ENCODE data around the gene KREMEN1. TPM values are rescaled to one million over a fixed set of nuclear protein-coding genes. Genes with fewer than 3 reads are reported as not detected.

The KREMEN1 gene
- total RNA-seq, 4 donors from 2014 or later: 11.1 to 23.8 (median 13.9) TPM

DNA sequence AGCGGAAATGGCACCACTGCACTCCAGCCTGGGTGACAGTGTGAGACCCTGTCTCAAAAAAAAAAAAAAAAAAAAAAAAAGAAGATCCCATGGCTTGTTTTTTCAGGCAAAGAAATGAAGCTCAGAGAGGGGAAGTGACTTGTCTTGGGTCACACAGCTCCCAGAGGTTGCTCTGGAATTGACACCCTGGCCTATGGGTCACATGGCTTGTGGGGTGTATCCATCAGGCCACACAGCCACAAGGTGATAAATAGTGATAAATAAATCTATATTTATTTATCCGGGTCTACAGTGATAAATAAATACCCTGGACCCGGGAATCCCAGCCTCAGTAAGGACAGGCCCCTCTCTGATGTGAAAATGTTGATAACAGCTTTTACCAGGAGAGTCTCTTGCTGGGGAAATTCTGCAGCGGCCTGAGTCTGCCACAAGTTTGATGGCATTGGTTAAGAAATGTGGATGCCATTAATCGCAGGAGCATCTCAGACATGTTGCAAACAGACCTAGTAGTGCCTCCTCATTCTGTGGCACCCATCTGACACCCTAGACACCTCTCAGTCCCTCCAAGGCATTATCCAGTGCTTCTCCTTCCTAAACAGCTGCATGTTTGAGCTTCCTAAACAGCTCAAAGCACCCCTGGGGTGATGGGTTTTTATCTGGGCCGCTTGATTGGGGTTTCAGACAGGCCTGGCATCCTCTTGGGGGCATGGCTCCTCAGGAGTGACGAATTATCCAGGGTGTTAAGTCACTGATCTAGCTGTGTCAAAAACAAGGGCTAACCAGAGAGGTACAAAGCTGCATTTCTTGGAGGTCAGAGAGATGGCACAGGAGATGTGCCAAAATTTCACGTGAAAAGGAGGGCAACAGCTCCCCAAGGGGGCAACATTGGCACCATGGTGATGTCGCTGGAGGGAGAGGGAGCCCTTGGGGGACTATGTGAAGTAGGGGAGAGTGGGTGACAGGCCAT lies 130.9 kb downstream of the KREMEN1 start:
- TF ChIP-seq, protein P1, sequence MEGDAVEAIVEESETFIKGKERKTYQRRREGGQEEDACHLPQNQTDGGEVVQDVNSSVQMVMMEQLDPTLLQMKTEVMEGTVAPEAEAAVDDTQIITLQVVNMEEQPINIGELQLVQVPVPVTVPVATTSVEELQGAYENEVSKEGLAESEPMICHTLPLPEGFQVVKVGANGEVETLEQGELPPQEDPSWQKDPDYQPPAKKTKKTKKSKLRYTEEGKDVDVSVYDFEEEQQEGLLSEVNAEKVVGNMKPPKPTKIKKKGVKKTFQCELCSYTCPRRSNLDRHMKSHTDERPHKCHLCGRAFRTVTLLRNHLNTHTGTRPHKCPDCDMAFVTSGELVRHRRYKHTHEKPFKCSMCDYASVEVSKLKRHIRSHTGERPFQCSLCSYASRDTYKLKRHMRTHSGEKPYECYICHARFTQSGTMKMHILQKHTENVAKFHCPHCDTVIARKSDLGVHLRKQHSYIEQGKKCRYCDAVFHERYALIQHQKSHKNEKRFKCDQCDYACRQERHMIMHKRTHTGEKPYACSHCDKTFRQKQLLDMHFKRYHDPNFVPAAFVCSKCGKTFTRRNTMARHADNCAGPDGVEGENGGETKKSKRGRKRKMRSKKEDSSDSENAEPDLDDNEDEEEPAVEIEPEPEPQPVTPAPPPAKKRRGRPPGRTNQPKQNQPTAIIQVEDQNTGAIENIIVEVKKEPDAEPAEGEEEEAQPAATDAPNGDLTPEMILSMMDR (IDR thresholded peaks at IDR 0.05): no peak
- DNase-seq (ENCODE audit: low spot score): no peak
- ATAC-seq (ENCODE audit: low FRiP score): no peak

DNA sequence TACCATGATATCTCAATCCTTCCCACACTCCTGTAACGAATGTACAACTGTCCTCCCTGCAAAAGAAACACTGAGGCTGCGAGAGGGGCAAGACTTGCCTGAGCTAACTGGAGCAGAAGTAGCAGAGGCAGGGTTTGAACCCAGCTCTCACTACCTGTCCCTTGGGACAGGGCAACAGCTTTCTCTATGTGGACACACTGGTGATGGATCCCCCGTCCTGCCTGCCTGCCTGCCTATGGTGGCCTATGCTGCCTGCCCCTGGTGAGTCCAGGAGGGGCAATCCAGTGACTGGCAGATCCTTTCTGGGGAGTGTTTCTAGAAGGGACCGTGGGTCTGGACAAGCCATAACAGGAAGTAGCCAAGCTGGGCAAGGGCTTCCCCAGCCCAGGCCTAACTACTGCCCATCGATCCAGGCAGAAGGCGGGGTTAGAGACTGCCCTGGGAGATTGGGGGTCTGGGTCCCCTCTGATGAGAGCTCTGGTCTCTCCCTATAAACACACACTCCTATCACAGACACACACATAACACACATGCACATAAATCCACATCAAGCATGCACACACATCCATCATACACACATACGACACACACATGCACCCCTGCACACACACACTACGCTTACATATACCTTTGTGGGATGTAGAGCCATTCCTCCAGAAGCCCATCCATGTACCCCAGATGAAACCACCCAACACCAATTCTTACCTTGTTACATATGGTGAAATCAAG lies 131.8 kb downstream of the KREMEN1 start:
- no peak for ATAC-seq (ENCODE audit: low FRiP score)
- no peak for DNase-seq (ENCODE audit: low spot score)
- TF ChIP-seq, protein P1 (IDR thresholded peaks at IDR 0.05): no peak

DNA sequence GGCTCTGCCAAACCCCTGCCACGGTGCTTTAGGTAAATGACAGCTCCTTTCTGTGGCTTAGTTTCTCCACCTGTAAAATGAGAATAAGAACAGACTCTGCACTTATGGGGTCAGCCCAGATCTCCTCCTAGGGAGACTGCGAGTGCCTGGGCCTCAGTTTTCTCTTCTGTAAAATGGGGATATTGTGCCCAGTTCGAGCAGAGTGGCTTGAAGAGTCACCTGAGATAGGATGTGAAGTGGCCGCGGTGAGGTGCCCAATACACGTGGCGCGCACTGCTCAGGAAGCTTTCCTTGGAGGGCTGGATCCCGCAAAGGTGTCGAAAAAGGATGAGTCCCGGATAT lies 132.4 kb downstream of the KREMEN1 start:
- DNase-seq (ENCODE audit: low spot score): no peak
- TF ChIP-seq, protein P1 (IDR thresholded peaks at IDR 0.05): no peak
- no peak for ATAC-seq (ENCODE audit: low FRiP score)

DNA sequence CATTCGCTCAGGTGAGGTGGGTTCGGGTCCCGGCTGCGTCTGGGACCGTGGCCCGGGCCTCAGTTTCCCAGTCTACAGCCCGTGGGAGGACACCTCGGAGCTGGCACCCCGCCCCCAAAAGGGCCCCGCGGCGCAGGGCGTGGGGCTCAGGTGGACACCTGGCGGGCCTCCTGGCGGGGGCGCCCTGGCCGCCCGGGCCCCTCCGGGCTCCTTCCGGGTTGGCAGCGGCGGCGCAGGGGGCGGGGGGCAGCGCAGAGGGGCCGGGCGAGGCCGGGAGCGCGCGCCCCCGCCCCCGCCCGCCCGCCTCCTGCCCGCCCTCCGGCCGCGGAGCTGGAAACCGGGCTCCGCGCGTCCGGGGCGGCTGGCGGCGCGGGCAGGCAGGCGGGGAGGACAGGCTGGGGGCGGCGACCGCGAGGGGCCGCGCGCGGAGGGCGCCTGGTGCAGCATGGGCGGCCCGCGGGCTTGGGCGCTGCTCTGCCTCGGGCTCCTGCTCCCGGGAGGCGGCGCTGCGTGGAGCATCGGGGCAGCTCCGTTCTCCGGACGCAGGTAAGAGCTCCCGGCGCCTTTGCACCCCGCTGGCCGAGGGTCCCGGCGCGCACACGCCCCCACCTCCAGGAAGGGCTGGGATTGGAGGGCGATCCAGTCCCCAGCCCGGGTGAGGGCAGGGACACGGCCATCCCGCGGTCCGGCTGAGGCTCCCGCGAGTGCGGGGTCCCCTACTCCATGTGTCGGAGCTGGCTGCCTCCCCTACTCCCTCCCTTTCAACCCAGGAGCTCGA lies 132.9 kb downstream of the KREMEN1 start, which contains the start of gene EMID1:
Gene EMID1 (plus strand): TSS at position 303 of the 778 bp plus-strand sequence. CDS start 143 bp downstream, at position 446.
- DNase-seq (ENCODE audit: low spot score) (no peak), ATAC-seq (ENCODE audit: low FRiP score) (peak; percentile 46)

DNA sequence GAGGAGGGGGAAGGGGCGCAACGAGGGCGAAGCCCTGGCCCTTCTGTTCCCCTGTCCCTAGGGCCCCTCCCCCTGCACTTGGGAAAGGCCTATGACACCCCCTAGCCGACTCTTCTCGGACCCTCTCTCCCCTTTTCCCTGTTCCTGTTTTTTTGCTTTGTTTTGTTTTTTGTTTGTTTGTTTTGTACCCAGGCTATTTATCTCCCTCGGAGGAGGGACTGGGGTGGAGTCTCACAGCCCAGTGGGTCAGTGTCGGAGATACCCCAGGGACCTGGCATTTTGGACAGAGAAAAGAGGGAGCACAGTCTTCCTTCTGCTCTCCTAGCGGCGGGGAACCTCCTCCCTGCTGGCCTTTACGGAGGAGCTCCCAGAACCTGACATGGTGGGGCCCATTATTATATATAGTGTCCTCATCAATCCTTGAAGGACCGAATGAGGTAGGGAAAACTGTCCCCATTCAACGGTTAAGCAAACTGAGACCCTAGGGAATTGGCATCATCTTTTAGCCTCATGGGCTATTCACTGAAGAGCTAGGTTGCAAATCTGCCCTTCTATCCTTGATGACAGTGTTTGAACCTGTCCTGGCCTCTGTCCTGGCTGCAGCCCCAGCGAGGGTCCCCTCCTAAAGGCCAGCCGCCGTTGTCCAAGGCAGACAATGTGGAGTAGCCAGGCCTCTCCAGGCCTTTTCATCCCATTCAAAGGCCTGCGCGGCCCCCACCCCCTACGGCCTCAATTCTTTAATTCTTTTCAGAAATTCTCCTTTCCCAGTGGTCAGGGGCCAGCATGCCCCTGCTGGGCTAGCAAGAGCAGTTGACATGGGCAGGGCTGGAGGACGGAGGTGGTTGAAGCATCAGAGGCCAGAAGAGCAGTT lies 133.8 kb downstream of the KREMEN1 start:
- ATAC-seq (ENCODE audit: low FRiP score): no peak
- TF ChIP-seq, protein P1 (IDR thresholded peaks at IDR 0.05): no peak
- no peak for DNase-seq (ENCODE audit: low spot score)

More for the DNA sequence above, 132.9 kb downstream of the KREMEN1 start, which contains the start of gene EMID1:
- TF ChIP-seq, protein P1 (IDR thresholded peaks at IDR 0.05): no peak

DNA sequence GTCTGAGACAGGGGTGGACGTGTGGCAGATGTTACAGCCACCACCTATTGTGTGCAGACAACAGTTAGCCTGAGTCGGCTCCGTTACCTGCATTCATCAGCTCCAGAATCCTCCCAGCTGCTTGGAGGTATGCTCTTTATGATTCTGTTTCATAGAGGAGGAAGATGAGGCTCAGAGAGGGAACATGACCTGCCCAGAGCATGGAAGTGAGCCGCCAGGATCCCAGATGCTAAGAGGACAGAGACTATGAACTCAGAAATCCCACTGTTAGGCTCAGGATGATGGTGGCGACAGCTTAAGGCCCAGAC lies 134.4 kb downstream of the KREMEN1 start:
- no peak for DNase-seq (ENCODE audit: low spot score)
- TF ChIP-seq, protein P1 (IDR thresholded peaks at IDR 0.05): no peak
- ATAC-seq (ENCODE audit: low FRiP score): no peak

All from omental fat pad (tissue), 4 donors.